Hematopoietic multipotent progenitor cell treated with erythropoietin and hydrocortisone succinate and interleukin-3 and kit ligand, for 17 days (in vitro differentiated cells): ENCODE measurements around the gene ZNF521.

ENCODE experiments used
- DNase-seq: peaks from one replicate; pipeline ENCODE4 v3.0.0-alpha.2; 2015; ENCODE audit warnings: low spot score

ZNF521 gene

GRCh38 chr18:25029802-25030201 lies 322.2 kb downstream of the ZNF521 start:
- no peak for DNase-seq

DNA sequence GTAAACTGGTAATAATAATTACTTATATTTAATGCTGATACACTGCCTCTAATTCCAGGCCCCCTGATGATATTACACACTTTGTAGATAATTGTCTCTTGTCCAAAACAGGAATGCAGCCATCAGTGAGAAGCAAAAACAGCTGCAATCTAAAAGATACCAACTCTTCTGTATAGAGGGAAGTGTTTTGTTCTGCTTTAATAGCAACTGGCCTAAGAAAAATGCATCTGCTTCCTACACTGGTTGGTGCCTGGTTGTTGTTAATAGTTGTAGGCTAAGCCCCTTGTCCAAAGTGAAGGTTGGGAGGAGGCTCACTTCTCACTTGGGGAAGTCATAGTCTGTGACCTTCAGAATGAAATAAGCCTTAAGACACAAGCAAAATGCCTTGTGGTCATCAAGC lies 332.0 kb downstream of the ZNF521 start:
- no peak for DNase-seq

DNA sequence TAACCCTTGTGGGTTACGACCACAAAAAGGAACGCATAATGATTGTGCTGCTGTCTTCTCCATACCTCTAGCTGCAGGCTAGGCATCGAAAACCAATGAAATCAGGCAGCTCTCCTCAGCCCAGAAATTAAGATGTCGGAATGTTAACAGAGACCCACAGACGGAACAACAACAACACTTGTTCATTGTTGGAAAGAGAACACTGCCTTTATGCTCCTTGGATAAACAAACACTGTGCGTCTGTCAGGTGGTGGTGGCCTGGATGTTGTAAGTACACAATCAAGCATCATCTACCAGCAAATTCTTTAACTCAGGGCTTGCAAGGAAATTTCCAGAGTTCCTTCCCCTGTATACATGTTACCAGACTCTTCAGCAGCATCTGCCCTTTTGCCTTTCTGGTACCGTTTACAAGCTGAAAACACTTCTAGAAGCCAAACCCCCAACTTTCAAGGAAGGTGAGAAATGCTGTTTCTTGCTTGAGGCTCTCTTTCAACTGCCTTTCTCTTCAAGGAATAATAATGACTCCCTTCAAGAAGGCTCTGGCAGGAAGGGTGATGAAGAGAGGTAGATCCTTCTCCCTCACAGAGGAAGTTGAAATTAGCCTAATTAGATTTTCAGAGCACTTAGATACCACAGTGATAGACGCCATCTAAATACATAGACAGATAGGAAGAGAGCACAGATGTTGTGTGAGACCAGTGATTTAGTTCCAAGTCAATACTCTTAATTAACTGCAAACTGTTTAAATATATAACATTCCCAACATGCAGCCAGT lies 332.7 kb downstream of the ZNF521 start:
- no peak for DNase-seq

DNA sequence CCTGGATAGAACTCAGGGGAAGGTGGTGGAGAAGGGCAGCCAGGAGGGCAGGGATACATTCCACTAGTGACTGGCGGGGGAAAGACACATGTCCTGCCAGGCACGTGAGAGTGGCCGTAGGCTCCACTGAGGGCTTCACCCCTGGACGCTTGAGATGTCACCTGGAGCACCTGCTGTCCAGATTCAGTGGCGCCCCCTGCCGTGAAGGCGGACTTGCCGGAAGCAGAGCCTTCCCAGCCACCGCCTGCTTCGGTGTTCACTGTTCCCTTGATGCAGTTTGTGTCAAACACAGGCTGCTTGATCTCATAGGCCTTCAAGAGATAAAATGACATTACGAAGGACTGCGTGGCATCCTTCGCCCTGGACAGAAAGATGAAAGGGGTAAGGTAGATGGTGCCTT lies 335.3 kb downstream of the ZNF521 start:
- no peak for DNase-seq

- DNase-seq, result no peak
Measured at GRCh38 chr18:25016181-25016580, 335.8 kb downstream of the ZNF521 start.
